ENCODE data around the gene ALDH5A1. TPM values are rescaled to one million over a fixed set of nuclear protein-coding genes. Genes with fewer than 3 reads are reported as not detected.
A peak's percentile ranks its signal among the peaks of the same experiment; 100 is the strongest.

The ALDH5A1 gene
- total RNA-seq, 2 experiments from 2014 or later = 180 to 260 TPM

DNA sequence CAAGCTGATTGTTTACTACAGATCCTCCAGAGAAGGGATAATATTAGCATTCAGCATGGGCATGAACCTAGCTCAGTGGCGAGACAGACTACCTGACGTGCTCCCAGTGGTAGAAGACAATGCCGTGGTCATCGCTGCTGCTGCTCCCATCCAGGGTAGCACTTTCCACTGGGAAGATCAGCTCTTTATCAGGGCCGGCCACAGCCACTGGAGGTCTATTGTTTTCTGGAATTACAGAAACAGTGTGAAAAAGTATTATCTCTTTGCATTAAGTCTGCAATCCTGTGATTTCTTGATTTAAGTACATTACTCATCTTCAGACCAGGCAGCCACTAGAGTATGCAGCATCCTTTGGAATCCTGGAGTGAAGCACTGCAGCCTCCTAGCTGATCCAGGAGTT lies 75.0 kb downstream of the ALDH5A1 start:
- ChIA-PET POLR2A (interaction anchor here (0.9 to 1.5 kb wide), 2 partner anchors 14 to 47 kb away, joined by 3 to 4 read pairs; no protein-coding TSS in a partner anchor), CTCF (ENCODE audit: unreplicated experiment) (interaction anchor here (0.6 kb wide), 1 partner anchor 14 kb away, joined by 3 read pairs; no protein-coding TSS in a partner anchor)
- no peak overlapping the region for H3K4me2 ChIP-seq (ENCODE audit: low read length)
- no peak overlapping the region for H3K4me3 ChIP-seq (ENCODE audit: low read depth, low read length, poor library complexity, severe bottlenecking)
- H3K79me2 ChIP-seq (ENCODE audit: insufficient read depth, low read depth, low read length) = no peaks in the 10 kb centered on the region
- no TSS peak for BruUV-seq (replicated peaks)
- H3K4me1 ChIP-seq (ENCODE audit: insufficient read depth, low read length, poor library complexity, severe bottlenecking) = peaks cover 8% of the 10 kb centered on the region
- no peaks in the 10 kb centered on the region for H3K9me3 ChIP-seq (ENCODE audit: low read length)
- intact Hi-C loops (cut with micrococcal nuclease; ENCODE audit: unreplicated experiment) = no loop called here
- no peaks in the 10 kb centered on the region for H4K20me1 ChIP-seq (ENCODE audit: insufficient read depth, low read length)
- H2AFZ ChIP-seq (ENCODE audit: low read length) = no peak overlapping the region
- H3K27ac ChIP-seq (ENCODE audit: low read depth, low read length, poor library complexity, severe bottlenecking) = no peak overlapping the region
- no peaks in the 10 kb centered on the region for H3K36me3 ChIP-seq (ENCODE audit: insufficient read depth, low read length)
- no peaks in the 10 kb centered on the region for H3K9me2 ChIP-seq (ENCODE audit: insufficient read depth, low read length)
- no peak for TF ChIP-seq EZH2phosphoT487 (IDR thresholded peaks at IDR 0.05; ENCODE audit: borderline replicate concordance, low read depth, low read length)
- TF ChIP-seq, protein P1, sequence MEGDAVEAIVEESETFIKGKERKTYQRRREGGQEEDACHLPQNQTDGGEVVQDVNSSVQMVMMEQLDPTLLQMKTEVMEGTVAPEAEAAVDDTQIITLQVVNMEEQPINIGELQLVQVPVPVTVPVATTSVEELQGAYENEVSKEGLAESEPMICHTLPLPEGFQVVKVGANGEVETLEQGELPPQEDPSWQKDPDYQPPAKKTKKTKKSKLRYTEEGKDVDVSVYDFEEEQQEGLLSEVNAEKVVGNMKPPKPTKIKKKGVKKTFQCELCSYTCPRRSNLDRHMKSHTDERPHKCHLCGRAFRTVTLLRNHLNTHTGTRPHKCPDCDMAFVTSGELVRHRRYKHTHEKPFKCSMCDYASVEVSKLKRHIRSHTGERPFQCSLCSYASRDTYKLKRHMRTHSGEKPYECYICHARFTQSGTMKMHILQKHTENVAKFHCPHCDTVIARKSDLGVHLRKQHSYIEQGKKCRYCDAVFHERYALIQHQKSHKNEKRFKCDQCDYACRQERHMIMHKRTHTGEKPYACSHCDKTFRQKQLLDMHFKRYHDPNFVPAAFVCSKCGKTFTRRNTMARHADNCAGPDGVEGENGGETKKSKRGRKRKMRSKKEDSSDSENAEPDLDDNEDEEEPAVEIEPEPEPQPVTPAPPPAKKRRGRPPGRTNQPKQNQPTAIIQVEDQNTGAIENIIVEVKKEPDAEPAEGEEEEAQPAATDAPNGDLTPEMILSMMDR (conservative IDR thresholded peaks at IDR 0.05; ENCODE audit: low read length) = no peak
- no peak for DNase-seq (ENCODE audit: low spot score)

DNA sequence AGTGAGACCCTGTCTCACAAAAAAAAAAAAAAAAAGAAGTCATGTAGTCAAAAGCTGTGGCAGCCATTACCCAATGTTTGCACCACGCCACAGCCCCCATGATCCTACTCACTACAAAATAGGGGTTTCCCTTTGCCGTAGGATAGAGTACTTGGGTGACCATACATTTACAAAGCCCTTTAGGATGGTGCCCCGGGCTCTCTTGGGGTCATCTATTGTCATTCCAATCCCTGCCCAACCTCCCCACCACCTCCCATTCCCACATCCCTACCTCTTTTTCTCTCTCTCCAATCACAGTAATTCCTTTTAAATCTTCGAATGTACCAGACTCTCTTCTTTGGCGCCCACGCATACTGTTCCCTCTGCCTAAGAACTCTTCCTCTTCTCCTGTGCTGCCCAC lies 76.6 kb downstream of the ALDH5A1 start:
- H3K4me1 ChIP-seq (ENCODE audit: insufficient read depth, low read length, poor library complexity, severe bottlenecking) = peaks cover 14% of the 10 kb centered on the region
- H3K4me3 ChIP-seq (ENCODE audit: low read depth, low read length, poor library complexity, severe bottlenecking) = no peak overlapping the region
- DNase-seq (ENCODE audit: low spot score) = no peak
- H3K27ac ChIP-seq (ENCODE audit: low read depth, low read length, poor library complexity, severe bottlenecking) = no peak overlapping the region
- H4K20me1 ChIP-seq (ENCODE audit: insufficient read depth, low read length) = no peaks in the 10 kb centered on the region
- H2AFZ ChIP-seq (ENCODE audit: low read length) = no peak overlapping the region
- H3K4me2 ChIP-seq (ENCODE audit: low read length) = no peak overlapping the region
- H3K9me2 ChIP-seq (ENCODE audit: insufficient read depth, low read length) = no peaks in the 10 kb centered on the region
- H3K9me3 ChIP-seq (ENCODE audit: low read length) = no peaks in the 10 kb centered on the region
- intact Hi-C loops (cut with micrococcal nuclease; ENCODE audit: unreplicated experiment) = no loop called here
- H3K36me3 ChIP-seq (ENCODE audit: insufficient read depth, low read length) = no peaks in the 10 kb centered on the region
- ChIA-PET POLR2A (no interaction called here), CTCF (ENCODE audit: unreplicated experiment) (no interaction called here)
- BruUV-seq (replicated peaks) = no TSS peak
- no peak for TF ChIP-seq EZH2phosphoT487 (IDR thresholded peaks at IDR 0.05; ENCODE audit: borderline replicate concordance, low read depth, low read length)
- TF ChIP-seq, protein P1 (conservative IDR thresholded peaks at IDR 0.05; ENCODE audit: low read length) = no peak
- no peaks in the 10 kb centered on the region for H3K79me2 ChIP-seq (ENCODE audit: insufficient read depth, low read depth, low read length)

DNA sequence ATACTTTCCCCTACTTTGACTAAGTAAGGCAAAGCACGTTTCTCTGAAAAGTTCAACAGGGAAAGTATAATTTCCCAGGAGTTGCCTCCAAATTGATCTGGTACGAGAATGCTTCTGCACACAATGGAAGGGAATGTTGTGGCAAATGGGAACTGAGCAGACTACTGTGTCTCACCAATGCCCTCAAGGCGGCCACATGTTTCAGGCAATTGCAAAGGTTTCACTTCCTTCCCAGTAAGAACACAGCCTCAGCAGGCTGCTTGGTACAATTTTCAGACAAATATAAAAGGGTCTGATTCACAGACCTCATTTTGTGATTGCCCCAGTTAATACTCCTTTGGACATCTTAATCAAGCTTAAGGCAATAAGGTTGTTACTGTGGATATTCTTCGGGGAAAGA lies 80.0 kb downstream of the ALDH5A1 start:
- TF ChIP-seq EZH2phosphoT487 (IDR thresholded peaks at IDR 0.05; ENCODE audit: borderline replicate concordance, low read depth, low read length) = no peak
- TF ChIP-seq, protein P1 (conservative IDR thresholded peaks at IDR 0.05; ENCODE audit: low read length) = peak; percentile 35; the same call in 1 of the 2 replicates
- no peaks in the 10 kb centered on the region for H3K9me2 ChIP-seq (ENCODE audit: insufficient read depth, low read length)
- intact Hi-C loops (cut with micrococcal nuclease; ENCODE audit: unreplicated experiment) = loop anchor here (2.0 kb wide), 1 partner anchor 80 kb away; the partner anchor contains the start of gene ALDH5A1
- H3K27ac ChIP-seq (ENCODE audit: low read depth, low read length, poor library complexity, severe bottlenecking) = no peak overlapping the region
- H3K4me3 ChIP-seq (ENCODE audit: low read depth, low read length, poor library complexity, severe bottlenecking) = no peak overlapping the region
- CTCF ChIA-PET (ENCODE audit: unreplicated experiment) = no interaction called here
- DNase-seq (ENCODE audit: low spot score) = peak; percentile 77
- peak overlapping the region; percentile 40 for H3K4me2 ChIP-seq (ENCODE audit: low read length)
- POLR2A ChIA-PET = interaction anchor here (0.5 to 1.5 kb wide), 4 partner anchors 10 to 92 kb away, joined by 3 to 6 read pairs (median 4); partner anchors contain the start of gene ACOT13
- no peaks in the 10 kb centered on the region for H4K20me1 ChIP-seq (ENCODE audit: insufficient read depth, low read length)
- no TSS peak for BruUV-seq (replicated peaks)
- no peaks in the 10 kb centered on the region for H3K36me3 ChIP-seq (ENCODE audit: insufficient read depth, low read length)
- peak overlapping the region; percentile 79 for H2AFZ ChIP-seq (ENCODE audit: low read length)
- no peaks in the 10 kb centered on the region for H3K79me2 ChIP-seq (ENCODE audit: insufficient read depth, low read depth, low read length)
- H3K9me3 ChIP-seq (ENCODE audit: low read length) = no peaks in the 10 kb centered on the region
- peaks cover 18% of the 10 kb centered on the region for H3K4me1 ChIP-seq (ENCODE audit: insufficient read depth, low read length, poor library complexity, severe bottlenecking)

Measured in OCI-LY7 (cell line).